SU-DHL-6 (cell line): Measurements from ENCODE around the gene KRTAP4-12.

Experiments used
- EZH2phosphoT487 ChIP-seq: fragments of 200-600 bp; sonication (generic), shearing (Covaris generic); conservative IDR thresholded peaks from 2 replicates; pipeline ENCODE4 v1.6.1; 2018; ENCODE audit warnings: mild to moderate bottlenecking, antibody characterized with exemption, low read length, moderate library complexity, mixed read lengths
- TF ChIP-seq, protein P1 (sequence below): fragments of 200-600 bp; sonication (generic); IDR thresholded peaks from one replicate; pipeline ENCODE4 v1.5.1; 2017; ENCODE audit warnings: antibody characterized with exemption, mild to moderate bottlenecking, low read length, moderate library complexity; ENCODE audit not compliant: insufficient read depth, poor library complexity, severe bottlenecking

- TF ChIP-seq, protein P1, sequence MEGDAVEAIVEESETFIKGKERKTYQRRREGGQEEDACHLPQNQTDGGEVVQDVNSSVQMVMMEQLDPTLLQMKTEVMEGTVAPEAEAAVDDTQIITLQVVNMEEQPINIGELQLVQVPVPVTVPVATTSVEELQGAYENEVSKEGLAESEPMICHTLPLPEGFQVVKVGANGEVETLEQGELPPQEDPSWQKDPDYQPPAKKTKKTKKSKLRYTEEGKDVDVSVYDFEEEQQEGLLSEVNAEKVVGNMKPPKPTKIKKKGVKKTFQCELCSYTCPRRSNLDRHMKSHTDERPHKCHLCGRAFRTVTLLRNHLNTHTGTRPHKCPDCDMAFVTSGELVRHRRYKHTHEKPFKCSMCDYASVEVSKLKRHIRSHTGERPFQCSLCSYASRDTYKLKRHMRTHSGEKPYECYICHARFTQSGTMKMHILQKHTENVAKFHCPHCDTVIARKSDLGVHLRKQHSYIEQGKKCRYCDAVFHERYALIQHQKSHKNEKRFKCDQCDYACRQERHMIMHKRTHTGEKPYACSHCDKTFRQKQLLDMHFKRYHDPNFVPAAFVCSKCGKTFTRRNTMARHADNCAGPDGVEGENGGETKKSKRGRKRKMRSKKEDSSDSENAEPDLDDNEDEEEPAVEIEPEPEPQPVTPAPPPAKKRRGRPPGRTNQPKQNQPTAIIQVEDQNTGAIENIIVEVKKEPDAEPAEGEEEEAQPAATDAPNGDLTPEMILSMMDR: no peak
- no peak for TF ChIP-seq EZH2phosphoT487
These were observed 3.4 kb upstream of the KRTAP4-12 start for GRCh38 chr17:41127371-41127770.
